ENCODE measurements around the gene PAM.

GRCh38 chr5:102860035-102860434 is 104.9 kb downstream of the PAM start:
- TF ChIP-seq CTCF (IDR thresholded peaks at IDR 0.05), result no peak
- TF ChIP-seq POLR2AphosphoS5 (IDR thresholded peaks at IDR 0.05; ENCODE audit: low read depth, low read length), result no peak
- TF ChIP-seq REST (IDR thresholded peaks at IDR 0.05; ENCODE audit: insufficient read depth in 1 of 2, low read depth in 2 of 2, low read length in 1 of 2), result no peak
- no peak for TF ChIP-seq TCF7L2 (IDR thresholded peaks at IDR 0.05; ENCODE audit: low read depth, low read length)
- no peak for TF ChIP-seq SIN3A (IDR thresholded peaks at IDR 0.05; ENCODE audit: borderline replicate concordance, insufficient read depth, low read depth, low read length)

Data from Panc1 (cell line).